ENCODE results near the gene GRM4. TPM values are rescaled to one million over a fixed set of nuclear protein-coding genes. Genes with fewer than 3 reads are reported as not detected.

GRM4 gene
- total RNA-seq, 1 experiment from 2014 or later, result 5.6 TPM

DNA sequence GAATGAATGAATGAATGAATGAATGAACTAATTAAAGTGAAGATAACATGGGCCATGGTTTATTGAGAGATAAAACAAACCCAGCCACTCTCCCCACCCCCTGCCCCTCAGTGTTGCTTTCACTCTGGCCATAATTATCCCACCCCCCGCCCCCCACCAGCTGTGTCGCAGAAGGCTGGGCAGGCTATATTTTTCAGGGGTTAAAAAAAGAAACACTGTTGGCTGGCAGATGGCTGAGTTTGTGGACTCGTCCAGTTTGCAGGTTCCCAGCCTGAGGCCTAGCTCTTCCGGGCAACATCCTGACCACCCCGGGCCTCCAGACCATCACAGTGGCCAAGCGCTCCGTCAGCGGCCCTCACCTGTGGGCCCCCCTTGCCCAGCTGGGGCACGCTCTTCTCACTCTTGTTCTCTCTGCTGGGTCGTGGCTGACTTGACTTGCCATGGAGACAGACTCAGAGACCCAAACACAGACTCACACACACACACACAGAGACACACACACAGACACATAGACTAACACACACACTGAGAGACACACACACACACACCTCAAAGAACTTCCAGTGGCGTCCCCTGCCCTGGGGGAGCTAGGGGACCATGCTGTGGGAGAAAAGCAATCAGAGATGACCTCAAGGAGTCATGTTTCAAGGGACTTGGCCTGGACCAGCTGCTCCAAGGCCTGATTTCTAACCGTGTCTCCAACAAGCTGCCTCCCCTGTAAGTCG is 2.2 kb upstream of the GRM4 start:
- H3K4me1 ChIP-seq (ENCODE audit: insufficient read depth, low read length), result peaks cover 16% of the 10 kb centered on the region
- no peak overlapping the region for H3K27ac ChIP-seq (ENCODE audit: insufficient read length, low read depth, low read length)
- no peaks in the 10 kb centered on the region for H4K20me1 ChIP-seq (ENCODE audit: control insufficient read depth, insufficient read depth, insufficient read length)

More for the DNA sequence above, 2.2 kb upstream of the GRM4 start:
- TF ChIP-seq, protein P1, sequence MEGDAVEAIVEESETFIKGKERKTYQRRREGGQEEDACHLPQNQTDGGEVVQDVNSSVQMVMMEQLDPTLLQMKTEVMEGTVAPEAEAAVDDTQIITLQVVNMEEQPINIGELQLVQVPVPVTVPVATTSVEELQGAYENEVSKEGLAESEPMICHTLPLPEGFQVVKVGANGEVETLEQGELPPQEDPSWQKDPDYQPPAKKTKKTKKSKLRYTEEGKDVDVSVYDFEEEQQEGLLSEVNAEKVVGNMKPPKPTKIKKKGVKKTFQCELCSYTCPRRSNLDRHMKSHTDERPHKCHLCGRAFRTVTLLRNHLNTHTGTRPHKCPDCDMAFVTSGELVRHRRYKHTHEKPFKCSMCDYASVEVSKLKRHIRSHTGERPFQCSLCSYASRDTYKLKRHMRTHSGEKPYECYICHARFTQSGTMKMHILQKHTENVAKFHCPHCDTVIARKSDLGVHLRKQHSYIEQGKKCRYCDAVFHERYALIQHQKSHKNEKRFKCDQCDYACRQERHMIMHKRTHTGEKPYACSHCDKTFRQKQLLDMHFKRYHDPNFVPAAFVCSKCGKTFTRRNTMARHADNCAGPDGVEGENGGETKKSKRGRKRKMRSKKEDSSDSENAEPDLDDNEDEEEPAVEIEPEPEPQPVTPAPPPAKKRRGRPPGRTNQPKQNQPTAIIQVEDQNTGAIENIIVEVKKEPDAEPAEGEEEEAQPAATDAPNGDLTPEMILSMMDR (conservative IDR thresholded peaks at IDR 0.05), result no peak
- no peak overlapping the region for H2BK120ac ChIP-seq (ENCODE audit: low read depth, low read length, poor library complexity, severe bottlenecking)
- Mint-ChIP-seq H3K9me3 (no peaks in the 10 kb centered on the region), H3K27ac (no peak overlapping the region), H3K4me3 (peak overlapping the region in 1 of 2 experiments; percentile 9; a peak in 2 of 5 replicates), H3K4me1 (peaks cover 45 to 60% of the 10 kb centered on the region in 2 experiments), H3K36me3 (ENCODE audit: insufficient read depth in 1 of 3, low read depth in 3 of 3) (no peaks in the 10 kb centered on the region; a peak in 1 of 7 replicates), H3K27me3 (ENCODE audit: low read depth) (peaks cover 89% of the 10 kb centered on the region)
- H4K8ac ChIP-seq (replicated peaks; ENCODE audit: insufficient read length, low read depth, low read length), result no peak overlapping the region
- 0 out of 2 replicates have a peak overlapping the region, but pooled peaks have one; percentile 53 for H3K14ac ChIP-seq (ENCODE audit: insufficient read depth, low read length)
- H2BK20ac ChIP-seq (ENCODE audit: low read depth, low read length, poor library complexity, severe bottlenecking), result no peak overlapping the region
- H3K23me2 ChIP-seq (ENCODE audit: insufficient read length, low read depth, low read length, poor library complexity, severe bottlenecking), result peaks cover 20% of the 10 kb centered on the region
- H4K91ac ChIP-seq (ENCODE audit: insufficient read length, low read depth, low read length), result no peak overlapping the region
- peaks cover 7% of the 10 kb centered on the region; the same call in 1 of the 2 replicates for H3K27me3 ChIP-seq (ENCODE audit: insufficient read depth, low read length)
- no peaks in the 10 kb centered on the region for H3K79me2 ChIP-seq (ENCODE audit: insufficient read depth, low read length)
- no peak overlapping the region for H2AFZ ChIP-seq (ENCODE audit: low read length)
- no peaks in the 10 kb centered on the region for H3K9me3 ChIP-seq (ENCODE audit: control insufficient read depth, low read depth, low read length)
- DNase-seq, result peak; percentile 28
- no peak overlapping the region for H2AK5ac ChIP-seq (ENCODE audit: insufficient read length, low read length)
- H4K5ac ChIP-seq (ENCODE audit: insufficient read length, low read depth, low read length), result no peak overlapping the region
- no peak overlapping the region for H3K4ac ChIP-seq (ENCODE audit: low read depth, low read length)
- no peak overlapping the region for H2BK12ac ChIP-seq (ENCODE audit: insufficient read length, low read depth, low read length)
- no peak overlapping the region for H3T11ph ChIP-seq (ENCODE audit: low read length)
- no peak overlapping the region for H3K18ac ChIP-seq (ENCODE audit: insufficient read length, low read depth, low read length)
- H3K4me2 ChIP-seq (ENCODE audit: insufficient read depth, insufficient read length, low read length), result no peak overlapping the region
- H3K79me1 ChIP-seq (ENCODE audit: insufficient read depth, low read depth, low read length, poor library complexity, severe bottlenecking), result no peaks in the 10 kb centered on the region
- no peak overlapping the region for H3K9ac ChIP-seq (ENCODE audit: extremely low read depth, insufficient read length, low read length)
- H2BK15ac ChIP-seq (ENCODE audit: low read depth, low read length), result no peak overlapping the region
- no peak overlapping the region for H3K56ac ChIP-seq (ENCODE audit: insufficient read length, low read depth, low read length)
- H2BK5ac ChIP-seq (ENCODE audit: insufficient read length, low read length), result no peak overlapping the region
- no peak overlapping the region for H3K23ac ChIP-seq (ENCODE audit: insufficient read length, low read depth, low read length)
- WGBS (ENCODE audit: extremely low coverage, insufficient read length, low lambda C conversion rate), result no CpG with 5 or more reads among the region's 13 CpGs

Data from H9 (cell line).